ENCODE data around the gene VSX1.

The VSX1 gene

GRCh38 chr20:25052255-25053194 lies 29.4 kb downstream of the VSX1 start:
- peak; percentile 27 for DNase-seq

DNA sequence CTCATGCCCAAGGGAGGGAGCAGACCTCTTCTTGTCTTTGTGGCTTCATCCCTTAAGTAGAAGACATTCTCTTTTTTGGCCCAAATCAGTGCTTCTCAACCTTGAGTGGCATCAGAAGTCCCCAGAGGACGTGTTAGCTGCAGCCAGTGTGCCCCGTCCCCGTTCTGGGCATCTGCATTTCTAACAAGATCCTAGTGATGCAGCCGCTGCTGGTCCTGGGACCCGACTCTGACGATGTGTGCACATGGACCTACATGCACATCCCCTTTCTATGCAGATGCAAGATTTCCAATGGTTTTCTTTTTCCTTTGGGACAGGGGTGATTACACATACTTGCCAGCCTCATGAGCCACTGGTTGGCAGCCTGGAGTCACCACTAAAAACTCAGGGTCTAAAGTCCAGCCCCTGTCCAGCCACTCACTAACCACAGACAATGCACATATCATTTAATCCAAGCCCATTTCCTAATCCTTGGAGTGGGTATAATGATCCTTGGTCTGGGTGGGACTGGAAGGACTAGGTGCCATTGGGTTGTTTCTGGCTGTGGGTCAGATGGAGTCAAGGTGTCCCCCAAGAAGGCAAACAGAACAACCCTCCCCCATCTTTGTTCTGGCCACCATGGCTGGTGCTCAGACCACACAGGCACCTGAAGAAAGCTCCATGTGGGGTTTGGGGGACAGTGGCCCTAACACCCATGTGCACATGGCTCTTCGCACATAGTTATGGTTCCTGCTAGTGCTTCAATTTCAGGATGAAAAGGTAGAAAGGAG lies 30.4 kb downstream of the VSX1 start:
- peak; percentile 13 for DNase-seq

DNA sequence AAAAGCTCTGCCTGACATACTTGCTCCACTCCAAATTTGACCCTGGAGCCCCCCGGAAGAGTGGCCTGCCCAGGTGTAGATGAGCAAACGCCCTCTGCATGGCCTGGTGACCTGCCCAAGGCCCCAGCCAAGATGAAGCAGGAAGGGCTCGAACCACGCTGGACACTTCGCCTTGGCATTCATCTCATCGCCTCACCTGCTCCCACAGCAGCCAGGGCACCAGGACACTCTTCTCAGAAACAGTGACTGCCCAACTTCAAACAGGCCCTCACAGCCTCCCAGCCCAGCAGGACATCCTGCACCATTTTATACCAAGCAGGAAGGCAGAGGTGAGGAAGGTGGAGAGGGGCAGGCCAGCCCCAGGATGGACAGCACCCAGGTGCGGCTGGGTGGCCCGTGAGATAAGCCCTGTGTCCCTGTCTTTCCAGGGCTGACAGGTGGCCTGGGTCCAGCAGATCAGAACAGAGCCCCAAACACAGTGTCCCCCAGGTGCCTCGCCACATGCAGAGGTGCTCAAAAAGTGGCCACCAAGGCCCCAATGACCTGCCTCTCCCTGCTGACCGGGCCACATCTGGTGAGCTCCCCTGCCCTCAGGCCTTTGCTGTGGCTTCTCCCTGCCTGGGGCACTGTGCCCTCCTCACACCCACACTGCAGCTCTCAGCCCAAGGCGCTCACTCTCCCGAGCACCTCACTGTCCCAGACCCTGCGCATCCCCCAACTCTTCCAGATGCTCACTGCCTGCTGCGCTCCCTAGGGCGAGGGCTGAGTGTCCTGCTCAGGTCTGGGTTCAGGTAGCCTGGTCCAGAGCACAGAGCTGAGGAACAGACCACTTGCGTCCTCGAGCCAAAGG lies 31.2 kb downstream of the VSX1 start:
- peak; percentile 55 for DNase-seq

- DNase-seq, result no peak
Observed at GRCh38 chr20:25050082-25050481, 31.9 kb downstream of the VSX1 start.

GRCh38 chr20:25049261-25050060 lies 32.5 kb downstream of the VSX1 start:
- DNase-seq, result peak; percentile 45

DNA sequence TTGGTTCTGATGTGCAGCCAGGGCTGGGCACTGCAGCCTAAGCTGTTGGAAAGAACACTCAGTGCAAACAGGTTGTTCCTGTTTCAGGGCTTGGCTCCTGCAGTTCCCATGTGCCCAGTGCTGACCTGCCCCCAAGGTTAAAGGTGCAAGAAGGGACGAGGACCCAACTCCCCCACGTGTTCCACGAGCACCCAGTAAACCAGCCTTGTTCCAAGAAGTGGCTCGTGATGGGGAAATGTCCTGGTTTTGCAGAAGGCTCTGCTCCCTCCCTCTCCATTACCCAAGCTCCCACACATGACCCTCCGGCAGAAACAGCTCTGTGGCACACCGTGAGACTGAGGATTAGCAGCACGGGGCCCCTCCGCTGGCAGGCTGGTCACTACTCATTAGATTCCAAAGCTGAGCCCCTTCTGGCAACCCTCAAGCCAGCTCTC lies 33.4 kb downstream of the VSX1 start:
- peak; percentile 44 for DNase-seq

- peak; percentile 63 for DNase-seq
Observed at GRCh38 chr20:25047766-25048165, 34.2 kb downstream of the VSX1 start.

DNA sequence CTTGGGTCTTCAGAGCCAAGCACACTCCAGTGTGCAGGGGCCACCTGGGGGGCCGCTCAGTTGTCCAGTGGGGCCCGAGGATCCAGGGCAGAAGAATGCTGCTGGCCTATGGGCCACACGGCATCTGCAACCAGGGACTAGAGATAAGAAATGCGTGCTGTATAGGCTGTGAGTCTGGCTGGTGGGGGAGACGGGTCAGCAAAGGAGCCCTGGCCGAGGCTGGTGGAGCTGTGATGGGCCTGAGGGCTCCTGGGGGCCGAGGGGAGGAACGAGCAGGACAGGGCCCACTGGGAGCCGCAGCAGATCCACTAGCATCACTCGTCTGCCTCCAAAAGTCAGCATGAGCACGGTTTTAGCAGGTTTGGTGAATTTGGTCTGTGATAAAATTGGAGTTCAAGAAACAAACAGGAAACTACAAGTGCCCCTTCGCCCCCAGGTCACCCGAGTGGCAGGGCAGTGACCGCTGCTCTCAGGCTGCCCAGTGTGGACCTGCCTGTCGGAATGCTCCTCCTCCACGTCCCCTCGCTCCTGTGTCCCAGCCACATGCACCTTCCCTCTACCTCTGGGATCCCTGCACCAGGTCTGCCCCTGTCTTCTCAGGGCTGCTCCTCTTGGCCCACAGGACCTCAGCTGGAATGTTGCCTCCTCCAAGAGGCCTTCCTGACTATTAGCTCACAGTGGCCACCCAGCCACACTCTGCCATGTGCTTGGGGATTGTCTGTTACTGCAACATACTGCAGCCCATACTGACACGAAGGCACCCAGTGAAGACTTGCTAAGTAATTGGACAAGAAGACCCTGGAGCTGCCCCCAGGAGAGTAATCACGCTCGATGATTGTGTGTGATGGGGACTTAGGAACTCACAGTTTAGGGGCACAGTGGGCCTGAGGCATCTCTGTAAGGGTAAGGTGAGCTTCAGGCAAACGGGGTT lies 34.9 kb downstream of the VSX1 start:
- DNase-seq, result peak; percentile 60

DNA sequence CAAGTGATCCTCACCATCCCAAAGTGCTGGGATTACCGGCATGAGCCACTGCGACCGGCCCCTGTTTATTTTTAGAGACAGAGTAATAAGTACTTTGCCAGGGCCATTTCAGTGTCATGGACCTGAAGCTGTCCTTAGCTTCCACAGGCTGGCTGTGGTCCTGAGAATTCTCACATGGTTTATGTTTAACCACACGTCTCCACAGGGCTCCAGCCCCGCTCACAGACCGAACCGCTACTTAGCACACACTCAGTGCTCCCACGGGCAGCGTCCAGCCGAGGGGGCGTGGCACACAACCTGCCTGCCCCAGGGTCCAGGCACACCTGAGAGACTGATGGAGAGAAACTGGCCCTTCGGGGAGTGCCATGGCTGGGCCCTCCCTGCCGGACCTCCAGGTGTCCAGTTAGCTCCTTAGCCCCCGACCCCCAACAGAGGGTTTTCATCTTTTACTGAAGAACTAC lies 35.7 kb downstream of the VSX1 start:
- peak; percentile 54 for DNase-seq

- peak; percentile 56 for DNase-seq
Observed at GRCh38 chr20:25045343-25045712, 36.6 kb downstream of the VSX1 start.

DNA sequence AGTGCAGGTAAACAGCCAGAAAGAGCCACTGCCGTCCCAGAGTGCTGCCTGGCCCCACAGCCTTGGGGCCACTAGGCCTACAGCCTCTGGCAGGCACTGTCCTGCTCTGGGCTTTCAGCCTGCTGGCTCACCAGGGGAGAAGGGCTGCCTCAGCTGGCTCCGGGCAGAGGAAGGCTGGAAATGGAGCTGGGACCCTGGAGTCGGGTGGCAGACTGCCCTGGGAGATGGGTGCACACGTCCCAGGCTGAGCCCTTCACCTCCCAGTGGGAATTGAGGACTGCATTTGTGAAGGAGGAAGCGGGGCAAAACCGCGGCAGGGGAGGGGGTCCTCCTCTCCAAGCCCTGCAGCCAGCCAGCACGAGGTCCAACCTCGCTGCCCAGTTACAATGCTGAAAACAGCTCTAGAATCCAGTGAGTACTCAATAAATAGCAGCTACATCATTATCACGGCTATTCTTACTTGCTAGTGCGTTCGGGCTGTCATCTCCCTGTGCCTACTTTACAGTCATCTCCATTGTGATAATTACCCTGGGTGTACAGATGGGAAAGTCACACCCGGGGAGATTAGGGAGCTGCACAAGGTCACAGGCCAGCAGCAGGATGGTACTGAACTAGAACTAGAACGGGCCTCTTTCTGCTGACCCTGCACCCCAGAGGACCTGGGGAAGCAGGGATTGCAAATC lies 37.1 kb downstream of the VSX1 start:
- DNase-seq, result peak; percentile 62

DNA sequence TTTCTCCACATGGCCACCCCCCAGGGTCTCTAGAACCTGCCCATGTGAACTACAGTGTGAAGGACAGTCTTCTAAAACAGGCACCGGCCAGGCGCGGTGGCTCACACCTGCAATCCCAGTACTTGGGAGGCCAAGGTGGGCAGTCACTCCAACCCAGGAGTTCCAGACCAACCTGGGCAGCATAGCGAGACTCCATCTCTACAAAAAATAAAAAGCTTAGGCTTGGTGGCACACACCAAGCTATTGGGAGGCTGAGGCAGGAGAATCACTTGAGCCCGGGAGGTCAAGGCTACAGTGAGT lies 37.7 kb downstream of the VSX1 start:
- no peak for DNase-seq

GRCh38 chr20:25043499-25044260 lies 38.3 kb downstream of the VSX1 start:
- DNase-seq, result no peak

- DNase-seq, result peak; percentile 68
Observed at GRCh38 chr20:25042531-25043498, 39.1 kb downstream of the VSX1 start.

DNA sequence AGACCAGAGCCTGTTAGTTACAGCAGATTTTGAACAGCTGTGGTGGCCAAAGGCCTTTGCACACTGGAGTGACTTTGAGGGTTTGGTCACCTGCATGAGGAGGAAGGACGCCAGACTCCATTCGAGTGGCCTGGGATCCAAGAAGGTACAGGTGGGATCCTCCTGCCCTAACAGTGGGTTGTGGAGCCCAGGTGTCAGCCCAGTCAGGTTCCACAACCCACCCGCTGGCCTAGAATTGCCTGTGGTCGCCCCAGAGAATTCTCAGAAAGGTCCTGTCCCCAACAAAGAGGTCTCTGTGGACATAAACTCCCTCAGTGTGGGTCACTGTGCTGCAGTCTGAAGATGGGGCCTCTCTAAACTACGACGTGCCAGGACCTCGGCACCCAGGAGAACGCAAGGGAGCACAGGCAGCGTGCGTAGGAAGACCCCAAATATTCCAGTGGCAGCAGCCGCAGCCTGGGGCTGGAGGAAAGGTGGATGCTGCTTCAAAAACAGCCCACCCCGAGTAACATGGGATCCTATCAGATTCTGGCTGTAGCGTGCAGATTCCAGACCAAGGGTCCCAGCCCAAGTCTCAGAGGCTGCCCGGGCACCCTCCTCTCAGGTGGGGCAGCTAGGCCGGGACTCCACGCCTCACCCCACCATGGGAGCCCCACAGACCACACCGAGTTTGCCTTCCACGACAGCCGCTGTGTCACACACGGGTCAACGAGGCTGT lies 40.0 kb downstream of the VSX1 start:
- no peak for DNase-seq

DNA sequence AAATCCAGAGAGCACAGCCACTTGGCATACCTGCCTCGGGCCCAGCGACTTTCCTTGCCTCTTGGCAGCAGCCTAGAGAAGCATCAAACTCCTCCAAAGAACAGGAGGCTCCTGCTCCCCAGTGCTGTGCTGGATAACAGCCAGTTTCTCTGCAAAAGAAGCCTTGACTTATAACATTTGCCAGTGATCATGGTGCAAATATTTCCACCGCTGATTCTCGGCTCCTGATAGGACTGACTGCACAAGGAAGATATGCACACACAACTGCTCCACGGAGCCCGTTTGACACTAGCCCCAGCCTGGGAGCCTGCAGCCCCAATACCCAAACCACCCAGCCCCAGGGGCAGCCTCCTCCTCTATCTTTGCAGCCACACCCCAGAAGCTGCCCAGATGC lies 41.5 kb downstream of the VSX1 start:
- DNase-seq, result no peak

DNA sequence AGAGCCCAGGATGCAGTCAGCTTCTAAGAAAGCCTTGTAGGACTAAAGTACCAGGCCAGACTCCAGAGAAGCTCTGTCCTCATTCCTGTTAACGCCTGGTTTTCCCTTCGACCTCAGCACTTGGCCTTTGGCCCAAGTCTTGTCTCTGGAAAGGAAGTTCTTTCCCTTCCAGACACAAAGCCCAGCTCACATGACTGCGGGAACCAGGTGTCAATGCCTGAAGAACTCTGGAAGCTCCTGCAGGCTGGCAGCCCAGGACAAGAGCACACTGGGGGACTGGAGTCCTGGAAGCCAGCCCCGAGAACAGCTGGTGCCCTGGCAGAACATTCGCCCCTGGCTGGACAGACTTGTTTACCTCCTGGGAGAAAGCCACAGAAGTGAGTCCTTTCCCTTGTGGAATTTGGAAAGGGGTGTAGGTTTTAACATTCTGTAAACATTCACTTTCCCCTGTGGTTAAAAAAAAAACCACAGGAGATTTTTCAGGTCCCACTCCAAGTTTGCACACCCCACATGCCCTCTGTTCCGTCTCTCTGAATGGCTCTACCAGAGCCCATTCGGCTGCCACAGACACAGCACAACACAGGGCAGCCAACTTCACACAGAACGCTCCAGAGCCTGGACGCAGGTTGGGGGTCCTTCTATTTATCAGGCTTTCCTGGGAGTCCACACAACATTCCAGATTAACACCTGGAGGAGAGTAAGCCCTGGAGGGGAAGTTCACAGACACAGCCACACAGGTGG lies 42.1 kb downstream of the VSX1 start:
- DNase-seq, result no peak

All from activated effector memory CD4-positive, alpha-beta T cell treated with anti-CD3 and anti-CD28 coated beads, Interleukin-2, amount 50 U/mL, for 16 hours (primary cell).